Measurements from ENCODE around the gene CXCR3.
"Not testable (repeated sequence)": the region's sequence is repeated elsewhere in the genome, so short reads cannot be mapped to it uniquely, and the experiment has no call there.

The CXCR3 gene

DNA sequence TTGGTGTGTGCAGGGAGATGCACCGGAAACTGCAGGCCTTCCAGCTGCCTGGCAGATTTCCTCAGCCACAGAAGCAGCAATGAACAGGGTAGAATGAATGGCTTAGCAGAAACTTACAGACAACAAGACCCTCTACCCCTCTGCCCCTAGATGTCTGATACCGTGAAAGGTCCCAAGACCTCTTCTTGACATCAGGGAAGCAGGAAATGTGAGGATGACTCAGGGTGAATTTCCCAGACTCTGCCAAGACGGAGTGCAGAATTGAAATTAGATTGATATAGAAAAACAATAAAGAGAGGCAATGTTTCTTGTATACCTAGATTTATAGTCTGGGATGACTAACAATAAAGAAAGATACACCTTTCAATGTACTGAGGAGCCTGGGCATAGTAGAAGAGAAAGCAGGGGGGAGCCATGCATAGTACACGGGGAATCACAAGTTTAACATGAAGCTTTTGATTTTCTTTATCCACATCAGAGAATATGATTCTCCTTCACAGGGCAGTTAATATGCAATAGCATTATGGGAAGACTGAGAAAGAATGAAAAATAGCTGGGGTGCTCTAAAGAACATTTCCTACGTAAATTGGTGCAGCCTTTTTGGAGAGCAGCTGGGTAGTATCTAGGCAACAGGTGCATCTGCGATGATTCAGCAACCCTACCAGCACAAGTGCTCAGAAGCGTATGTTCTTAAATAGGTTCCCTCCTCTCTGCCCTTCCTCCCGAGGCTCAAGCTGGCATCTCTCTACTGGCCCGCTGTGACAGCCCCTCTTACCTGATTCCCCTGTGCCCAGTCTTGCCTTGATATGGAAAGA is 18.3 kb upstream of the CXCR3 start:
- DNase-seq = peak; percentile 51 to 87

DNA sequence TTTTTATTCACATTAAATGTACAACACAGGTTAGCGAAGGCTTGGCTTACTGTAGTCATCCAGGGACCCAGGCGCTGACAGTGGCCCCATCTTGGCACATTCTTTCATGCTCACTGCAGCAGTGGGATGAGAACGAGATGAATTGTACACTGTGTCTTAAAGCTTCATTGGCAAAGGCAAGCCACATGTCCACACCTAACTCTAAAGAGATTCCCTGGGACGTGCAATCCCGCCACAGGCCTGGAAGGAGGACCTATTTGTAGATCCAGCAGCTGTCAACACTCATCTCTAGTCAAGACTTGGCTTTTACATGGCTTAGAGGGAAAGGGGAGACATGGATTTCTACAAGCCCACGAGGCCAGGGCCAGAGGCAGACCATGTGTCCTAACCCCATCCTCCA is 16.1 kb upstream of the CXCR3 start:
- peak in 1 of 2 experiments; percentile 33 for DNase-seq

DNA sequence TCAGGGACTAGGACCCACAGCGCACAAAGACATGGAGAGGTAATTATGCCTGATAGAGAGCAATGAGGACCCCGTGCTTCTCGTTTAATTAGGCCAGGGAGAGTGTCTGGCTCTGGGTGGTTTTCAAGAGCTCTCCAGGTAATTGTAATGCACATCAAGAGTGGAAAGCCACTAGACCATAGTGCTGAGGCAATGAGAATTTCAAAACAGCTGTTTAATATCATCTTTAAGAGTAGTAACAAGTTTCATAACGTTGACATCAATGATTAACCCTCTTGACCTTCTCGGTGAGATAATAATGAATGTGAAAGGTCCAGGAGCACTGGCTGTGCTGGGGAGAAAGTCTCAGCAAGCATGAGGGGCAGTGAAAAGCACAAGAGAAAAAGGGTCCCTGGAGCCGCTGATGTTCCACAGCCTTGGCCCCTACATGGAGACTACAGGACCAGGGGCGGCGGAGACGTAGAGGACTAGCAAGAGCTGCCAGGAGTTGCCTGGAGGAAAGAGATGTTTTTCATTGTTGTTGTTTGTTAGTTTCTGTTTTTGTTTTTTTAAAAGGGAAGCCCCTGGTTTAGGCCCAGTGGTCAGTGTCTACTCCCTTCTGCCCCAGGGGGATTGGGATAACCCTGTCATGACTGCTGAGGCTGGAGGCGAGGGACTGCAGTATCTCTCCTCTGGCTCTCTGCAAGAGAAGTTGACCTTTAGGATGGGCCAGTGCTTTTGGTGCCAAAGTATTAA is 14.8 kb upstream of the CXCR3 start:
- DNase-seq = peak; percentile 81 to 88

DNA sequence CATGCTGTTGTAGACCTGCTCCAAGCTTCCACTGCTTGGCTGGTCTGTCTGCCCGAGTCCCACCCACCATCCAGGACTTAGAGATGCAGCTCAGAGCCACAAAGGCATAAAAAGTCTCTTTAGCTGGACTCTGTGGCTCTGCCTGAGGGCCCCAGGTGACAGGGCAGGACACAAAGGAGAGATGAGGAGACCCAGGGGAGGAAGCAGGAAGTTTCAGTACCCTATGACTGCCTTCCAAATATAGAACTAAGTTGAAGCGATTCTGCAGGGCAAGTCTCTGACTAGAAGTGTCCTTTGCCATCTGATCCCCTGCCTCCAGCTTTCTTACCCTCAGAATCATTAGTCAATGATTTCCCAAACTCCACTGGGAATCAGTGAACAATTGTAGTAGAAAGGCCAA is 11.2 kb upstream of the CXCR3 start:
- DNase-seq = no peak

DNA sequence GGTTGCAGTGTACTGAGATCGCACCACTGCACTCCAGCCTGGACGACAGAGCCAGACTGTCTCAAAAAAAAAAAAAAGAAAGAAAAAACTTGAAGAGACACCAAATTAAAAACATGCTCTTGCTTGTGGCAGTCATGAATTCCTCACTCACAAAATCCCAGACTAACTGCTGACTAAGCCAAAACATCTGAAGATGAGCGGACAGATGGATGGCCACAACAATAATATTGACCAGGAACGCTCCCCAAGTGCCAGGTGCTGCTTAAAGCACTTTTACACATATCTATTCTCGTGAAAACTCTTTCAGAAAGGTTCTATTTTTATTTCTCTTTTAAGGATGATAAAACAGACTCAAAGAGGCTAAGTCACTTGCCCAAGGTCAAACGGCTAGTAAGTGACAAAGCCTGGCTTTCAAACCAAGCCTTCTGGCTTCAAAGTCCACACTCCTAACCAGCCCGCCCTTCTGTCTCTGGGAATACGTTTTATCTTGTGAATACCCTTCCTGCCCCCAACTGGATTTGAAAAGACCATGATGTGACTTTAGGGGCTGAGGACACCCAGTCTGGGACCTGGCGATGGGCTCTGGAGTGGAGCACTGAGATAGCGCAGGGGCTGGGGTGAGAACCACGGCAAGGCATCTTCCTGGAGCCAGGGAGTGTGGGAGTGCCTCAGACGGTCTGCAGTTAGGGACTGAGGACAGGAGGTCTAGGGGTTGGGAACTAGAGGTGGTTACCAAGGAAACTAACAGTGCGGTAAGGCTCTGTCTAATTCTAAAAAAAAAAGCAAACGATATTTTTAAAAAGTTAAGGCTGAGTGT is 9.5 kb upstream of the CXCR3 start:
- DNase-seq = no peak

DNA sequence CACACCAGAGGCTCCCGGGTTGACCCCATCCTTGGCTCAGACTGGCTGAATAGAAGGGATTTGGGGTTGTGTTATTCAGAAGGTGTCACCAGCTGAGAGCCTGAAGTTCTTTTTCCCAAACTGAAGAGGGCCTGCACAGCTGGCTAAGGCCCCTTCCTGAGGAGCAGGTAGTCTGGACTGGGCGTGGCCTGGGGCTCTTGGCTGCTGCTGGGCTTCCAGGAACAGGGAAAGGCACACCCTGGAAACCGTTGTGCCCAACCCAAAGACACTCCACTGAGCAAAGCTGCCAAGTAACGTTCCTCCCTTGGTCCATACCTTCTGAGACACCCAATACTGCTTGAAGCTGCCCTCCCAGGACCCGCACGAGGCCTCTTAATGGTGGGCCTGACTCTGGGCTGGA is 8.3 kb upstream of the CXCR3 start:
- DNase-seq = no peak

DNA sequence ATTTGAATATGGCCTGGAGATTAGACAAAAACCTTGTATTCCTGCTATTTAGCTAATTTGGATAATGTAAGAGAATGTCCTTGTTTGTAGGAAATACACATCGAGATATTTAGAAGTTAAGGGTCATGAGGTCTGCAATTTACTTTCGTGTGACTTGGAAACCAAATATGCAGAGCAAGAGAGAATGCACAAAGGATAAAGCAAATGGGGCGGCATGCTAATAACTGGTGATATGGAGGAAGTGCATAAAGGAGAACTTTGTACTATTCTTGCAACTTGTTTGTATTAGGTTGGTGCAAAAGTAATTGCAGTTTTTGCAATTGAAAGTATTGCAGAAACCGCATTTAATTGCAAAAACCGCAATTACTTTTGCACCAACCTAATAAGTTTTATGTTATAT is 7.2 kb upstream of the CXCR3 start:
- no peak for DNase-seq

DNA sequence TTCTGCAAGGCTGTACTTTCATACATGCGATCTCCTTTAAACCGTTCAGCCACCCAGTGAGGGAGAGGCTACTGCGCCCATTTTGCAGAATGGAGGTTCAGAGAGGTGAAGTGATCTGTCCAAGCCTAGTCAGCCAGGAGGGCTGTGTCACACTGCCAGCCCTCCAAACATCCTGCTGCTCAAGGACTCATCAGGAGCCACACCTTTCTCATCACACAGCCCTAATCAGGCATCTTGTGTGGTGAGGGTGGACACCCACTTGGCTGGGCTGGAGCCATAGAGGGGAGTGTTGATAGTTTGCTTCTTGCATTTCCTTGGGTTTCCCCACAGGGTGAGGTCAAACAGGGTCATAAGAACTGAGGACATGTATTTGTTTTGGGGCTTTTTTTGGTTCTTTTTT is 5.4 kb upstream of the CXCR3 start:
- DNase-seq = no peak

DNA sequence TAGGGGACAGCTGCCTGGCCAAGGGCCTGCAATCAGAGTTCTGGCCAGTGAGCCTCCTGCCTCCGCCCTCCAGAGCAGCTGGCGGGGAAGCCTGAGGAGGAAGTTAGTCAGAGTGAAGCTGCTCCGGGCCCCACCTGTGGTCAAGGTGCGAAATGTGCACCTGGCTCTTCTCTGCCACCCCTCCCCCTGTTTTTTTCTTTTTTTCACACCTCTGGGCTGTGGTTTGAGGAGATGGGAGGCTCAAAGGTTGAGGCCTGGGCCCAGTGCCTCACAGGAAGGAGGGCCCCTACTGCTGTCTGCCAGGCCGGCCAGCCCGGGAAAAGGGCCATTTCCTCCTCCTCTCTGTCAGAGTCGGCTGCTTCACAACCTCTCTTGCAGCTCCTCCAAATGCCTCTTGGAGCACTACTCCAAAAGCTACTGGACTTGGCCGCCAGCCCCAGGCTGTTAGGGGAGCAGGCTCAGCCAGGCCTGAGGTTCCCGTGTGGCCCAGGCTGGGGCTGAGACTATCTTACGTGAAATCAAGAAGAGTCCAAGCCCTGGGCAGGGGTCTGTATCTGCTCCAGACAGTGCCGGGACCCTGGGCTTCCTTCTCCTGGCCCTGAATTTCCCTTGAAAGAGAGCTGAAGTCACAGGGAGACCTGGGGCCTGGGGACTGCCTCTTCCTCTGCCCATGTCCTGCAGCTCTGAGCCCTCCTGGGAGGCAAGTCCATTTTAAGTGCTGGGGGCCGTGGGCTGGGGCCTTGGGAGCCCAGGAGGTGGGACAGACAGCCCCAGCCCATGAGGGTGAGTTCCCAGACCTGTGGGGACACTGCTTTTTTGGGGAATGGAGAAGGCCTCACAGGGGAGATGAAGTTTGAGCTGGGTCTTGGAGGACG is 4.5 kb upstream of the CXCR3 start:
- peak in 1 of 2 experiments; percentile 21 for DNase-seq

DNA sequence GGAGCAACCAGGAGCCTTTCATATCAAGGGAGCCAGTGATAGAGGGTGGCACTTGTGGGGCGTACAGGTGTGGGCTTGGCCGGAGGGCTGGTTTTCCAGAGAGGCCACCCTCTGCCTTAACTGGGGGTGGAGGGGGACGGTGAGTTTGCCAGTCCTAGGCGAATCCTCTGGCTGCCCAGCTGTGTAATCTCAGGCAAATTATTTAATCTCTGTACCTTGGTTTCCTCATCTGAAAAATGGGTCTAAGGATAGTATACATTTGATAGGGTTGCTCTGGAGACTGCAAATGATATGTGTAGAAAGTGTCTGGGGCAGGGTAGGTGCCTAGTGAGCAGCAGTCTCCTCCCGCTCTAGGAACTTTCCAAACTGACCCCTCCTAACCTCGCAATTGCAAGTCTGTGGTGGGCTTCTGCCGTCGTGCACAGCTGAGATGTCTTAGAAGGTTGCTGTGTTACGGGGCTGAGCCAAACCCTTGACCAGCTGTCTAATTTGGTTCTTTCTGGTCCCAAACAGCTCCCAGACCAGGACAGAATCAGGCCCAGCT is 3.8 kb upstream of the CXCR3 start:
- no peak for DNase-seq

DNA sequence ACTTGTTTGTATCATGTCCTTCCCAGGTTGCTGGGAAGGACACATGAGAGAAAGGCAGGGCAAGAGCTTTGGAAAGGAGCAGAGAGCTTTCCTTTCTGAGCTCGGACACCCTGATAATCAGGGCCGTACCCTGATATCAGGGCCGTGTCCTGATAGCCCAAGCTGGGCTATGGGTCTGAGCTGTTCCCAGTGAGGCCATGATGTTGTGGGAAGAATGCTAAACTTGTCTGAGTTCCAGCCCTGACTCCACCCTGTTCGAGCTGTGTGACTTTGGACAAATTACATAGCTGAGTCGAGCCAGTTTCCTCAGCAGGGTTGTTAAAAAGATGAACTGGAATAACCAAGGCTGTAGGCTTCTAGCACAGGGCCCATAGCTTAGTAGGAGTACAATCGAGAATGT is 3.3 kb upstream of the CXCR3 start:
- no peak for DNase-seq

DNA sequence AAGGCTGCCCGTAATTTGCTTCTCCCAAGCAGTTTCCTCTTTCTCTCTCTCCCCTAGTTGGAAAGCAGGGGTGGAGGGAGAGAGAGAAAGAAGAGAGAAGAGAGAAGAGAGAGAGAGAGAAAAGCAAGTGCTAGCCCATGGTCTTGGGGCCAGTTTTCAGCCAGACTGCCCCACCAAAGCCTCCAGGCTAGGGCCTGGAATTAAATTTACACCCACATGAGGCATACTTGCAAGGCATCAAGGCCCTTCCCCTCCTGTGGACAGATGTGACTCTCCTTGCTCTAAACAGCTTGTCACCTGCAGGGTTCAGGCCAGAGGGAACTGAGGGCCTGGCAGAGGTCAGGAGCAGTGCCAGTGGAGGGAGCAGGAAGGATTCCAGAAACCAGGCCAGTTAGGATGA is 1.7 kb upstream of the CXCR3 start:
- DNase-seq = no peak

DNA sequence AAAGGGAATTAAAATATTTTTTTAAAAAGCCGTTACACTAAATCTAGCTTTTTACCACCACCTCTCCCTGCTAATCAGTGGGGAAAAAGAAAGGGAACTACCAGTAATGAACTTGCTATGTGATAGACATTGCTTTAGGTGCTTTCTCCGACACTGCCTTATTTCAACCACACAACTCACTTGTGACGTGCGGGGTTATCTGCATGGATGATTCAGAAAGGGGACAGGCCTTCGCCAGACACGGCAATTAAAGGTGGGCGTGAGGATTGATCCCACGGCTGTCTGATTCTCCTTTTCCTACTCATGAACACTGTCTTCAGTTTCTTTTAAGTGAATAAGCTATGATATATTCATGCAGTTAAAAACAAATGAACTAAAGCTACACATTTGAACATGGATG is 882 bp upstream of the CXCR3 start:
- DNase-seq = no peak

DNA sequence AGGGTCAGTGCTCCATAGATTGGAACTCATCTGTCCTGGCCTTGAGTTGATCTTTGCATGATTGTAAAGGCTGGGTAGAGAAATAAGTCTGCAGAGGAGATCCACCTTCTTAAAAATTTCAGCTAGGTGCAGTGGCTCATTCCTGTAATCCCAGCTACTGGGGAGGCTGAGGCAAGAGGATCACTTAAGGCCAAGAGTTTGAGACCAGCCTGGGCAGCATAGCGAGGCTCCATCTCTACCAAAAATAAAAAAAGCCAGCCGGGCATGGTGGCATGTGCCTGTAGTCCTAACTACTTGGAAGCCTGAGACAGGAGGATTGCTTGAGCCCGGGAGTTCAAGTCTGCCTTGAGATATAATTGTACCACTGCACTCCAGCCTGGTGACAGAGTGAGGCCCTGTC is 476 bp upstream of the CXCR3 start:
- no peak for DNase-seq

DNA sequence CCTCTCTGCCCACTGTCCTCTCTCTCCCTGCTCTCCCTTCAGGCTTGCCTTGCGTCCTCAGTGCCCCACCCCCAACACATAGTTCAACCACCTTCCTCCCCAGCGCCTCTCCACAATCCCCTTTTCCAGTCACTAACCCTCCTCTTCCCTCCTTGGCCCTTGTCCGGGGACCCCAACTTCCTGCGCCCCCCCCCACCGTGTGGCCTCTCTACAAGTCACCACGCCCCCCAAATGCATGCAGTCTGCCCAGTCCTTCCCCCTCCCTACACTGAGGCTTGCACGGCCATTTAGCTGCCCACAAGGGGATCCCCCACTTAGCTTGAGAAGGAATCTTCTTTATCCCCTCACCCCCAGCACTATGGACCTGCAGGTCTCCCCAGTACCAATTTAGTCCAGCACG is 569 bp downstream of the CXCR3 start:
- DNase-seq = no peak

DNA sequence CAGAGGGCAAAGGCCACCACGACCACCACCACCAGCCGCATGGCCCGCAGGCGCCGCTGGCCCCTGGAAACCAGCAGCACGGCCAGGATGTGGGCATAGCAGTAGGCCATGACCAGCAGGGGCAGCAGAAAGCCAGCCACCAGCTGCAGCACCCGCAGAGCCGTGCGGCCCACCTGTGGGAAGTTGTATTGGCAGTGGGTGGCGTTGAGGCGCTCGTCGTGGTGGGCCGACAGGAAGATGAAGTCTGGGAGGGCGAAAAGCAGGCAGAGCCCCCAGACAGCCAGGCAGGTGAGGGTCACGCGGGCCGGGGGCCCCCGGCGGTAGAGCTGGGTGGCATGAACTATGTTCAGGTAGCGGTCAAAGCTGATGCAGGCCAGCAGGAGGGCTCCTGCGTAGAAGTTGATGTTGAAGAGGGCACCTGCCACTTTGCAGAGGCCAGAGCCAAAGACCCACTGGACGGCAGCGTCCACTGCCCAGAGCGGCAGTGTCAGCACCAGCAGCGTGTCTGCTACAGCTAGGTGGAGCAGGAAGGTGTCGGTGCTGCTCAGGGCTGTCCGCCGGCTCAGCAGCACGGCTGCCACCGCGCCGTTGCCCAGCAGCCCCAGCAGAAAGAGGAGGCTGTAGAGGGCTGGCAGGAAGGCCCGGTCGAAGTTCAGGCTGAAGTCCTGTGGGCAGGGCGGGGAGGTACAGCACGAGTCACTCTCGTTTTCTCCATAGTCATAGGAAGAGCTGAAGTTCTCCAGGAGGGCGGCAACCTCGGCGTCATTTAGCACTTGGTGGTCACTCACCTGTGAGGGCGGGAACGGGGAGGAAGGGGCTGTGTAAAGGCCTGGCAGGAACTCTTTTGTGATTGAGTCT is 1.4 kb downstream of the CXCR3 start:
- no peak for DNase-seq

DNA sequence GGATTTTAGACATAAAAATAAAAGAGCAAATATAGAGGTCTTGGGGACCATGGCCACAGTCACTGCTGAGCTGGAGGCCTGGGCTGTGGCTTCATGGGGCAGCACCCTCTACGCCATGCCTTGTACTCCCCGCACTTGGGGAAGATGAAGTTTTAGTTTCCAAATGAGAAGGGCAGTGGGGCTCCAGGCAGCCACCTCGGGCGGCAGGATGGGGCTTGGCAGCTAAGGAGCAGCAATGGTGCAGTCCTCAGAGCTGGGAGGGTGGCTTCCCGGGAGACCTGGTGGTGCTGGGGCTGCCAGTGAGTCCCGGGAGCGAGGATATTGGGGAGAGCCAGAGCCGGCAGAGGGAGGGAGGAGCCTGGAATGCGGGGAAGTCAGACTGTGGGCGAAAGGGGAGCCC is 2.4 kb downstream of the CXCR3 start:
- DNase-seq = no peak

DNA sequence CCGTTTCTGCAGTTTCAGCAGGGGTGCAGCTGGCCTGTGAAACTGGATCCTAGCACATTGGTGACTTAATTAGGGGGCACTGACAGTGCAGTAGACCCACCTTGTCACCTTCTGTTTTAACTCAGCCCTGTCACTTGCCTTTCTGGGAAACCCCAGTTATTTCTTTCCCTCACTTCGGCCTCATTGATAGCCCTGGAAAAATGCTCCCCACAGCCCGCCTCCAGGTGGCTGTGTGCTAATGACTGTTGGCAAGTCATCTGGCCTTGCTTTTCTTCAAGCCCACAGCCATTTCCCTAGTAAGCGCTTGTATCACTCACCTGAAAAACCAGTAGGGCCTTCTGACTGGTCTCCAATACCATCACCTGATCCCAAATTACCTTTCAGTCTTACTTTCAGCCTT is 3.3 kb downstream of the CXCR3 start:
- no peak for DNase-seq

DNA sequence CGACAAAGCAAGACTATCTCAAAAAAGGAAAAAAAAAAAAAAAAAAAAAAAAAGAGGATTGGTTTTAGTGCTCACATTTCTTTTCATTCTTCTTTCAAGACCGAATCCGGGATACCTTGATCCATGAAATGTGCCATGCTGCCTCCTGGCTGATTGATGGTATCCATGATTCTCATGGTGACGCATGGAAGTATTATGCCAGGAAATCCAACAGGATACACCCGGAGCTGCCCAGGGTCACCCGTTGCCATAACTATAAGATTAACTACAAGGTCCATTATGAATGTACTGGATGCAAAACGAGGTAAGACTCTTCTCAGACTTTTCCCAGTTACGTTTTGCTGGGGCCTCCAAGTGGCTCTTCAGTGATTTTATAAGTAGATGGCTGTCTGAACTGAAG is 6.1 kb downstream of the CXCR3 start:
- DNase-seq = no peak

DNA sequence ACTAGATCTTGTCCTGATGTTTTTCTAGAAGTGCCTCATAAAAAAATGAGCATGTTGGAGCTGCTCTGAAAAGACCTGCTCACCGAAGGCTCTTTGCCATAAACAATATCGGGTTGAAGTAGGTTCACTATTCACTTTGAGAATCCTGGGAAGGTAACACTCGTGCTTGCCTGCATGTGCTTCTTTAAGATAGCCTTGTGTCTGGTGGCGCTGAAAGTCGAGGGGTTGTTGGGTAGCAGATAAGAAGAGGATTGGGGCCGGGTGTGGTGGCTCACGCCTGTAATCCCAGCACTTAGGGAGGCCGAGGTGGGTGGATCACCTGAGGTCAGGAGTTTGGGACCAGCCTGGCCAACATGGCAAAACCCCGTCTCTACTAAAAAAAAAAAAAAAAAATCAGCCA is 6.6 kb downstream of the CXCR3 start:
- not testable (repeated sequence) for DNase-seq

DNA sequence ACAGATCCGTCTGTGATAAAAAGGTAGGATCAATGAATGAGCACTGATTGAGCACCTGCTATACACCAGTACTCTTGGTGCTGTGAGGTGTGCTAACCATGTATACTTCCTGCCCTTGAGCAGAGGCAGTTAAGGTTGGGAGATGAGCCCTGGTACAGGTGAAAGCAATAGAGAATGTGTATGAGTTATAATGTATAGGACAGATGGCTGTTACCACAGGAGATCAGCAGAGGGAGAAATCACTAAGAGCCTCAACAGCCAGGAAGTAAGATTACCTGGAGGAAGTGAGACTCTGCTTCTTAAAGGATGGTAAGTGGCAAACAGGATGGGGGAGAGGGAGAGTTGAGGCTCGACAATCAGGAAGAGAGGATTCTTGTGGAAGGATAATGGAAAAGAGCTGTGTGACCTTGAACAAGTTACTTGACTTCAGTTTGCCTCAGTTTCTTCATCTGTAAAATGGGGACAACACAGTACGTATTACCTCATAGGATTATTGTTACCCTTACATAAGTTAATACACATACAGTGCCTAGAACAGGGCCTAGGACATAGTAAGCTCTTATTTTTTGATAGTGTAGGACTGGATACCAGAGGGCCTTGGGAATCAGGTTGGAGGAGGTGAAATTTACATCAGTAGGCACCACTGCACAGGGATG is 9.1 kb downstream of the CXCR3 start:
- no peak for DNase-seq

All from NCI-H524 (cell line).